Caco-2 (cell line): ENCODE results near the gene PRSS21. TPM values are rescaled to one million over a fixed set of nuclear protein-coding genes. Genes with fewer than 3 reads are reported as not detected.

Experiments used
- BruUV-seq: library from RNA; stranded (reverse); fragments of 400-500 nt; replicated peaks from 2 replicates; lab custom pipeline; 2021; lab: Mats Ljungman, UMichigan
- CTCF ChIA-PET: fragments of 300-600 bp; sonication (Branson Sonifier 250); formaldehyde crosslinking; loops from one replicate; lab custom pipeline; 2022; ENCODE audit warnings: antibody characterized with exemption; lab: Charles Lee
- POLR2A ChIA-PET: fragments of 300-600 bp; sonication (Branson Sonifier 250); formaldehyde crosslinking; loops from one replicate; lab custom pipeline; 2022; ENCODE audit warnings: antibody characterized with exemption; lab: Charles Lee
- DNase-seq, 2 experiments: peaks; one replicate each; pipeline versions ENCODE4 v3.0.0 to v3.0.0-alpha.2; 2020 to 2022
- H3K27me3 ChIP-seq: replicated peaks from 2 replicates; pipeline ENCODE4 v1.6.0; 2011; ENCODE audit warnings: low read length; ENCODE audit not compliant: control insufficient read depth, insufficient read depth
- H3K36me3 ChIP-seq: 2 replicates; pipeline ENCODE4 v1.5.1; 2011; ENCODE audit warnings: low read length; ENCODE audit not compliant: control insufficient read depth, insufficient read depth
- H3K4me1 ChIP-seq: fragments of 250-450 bp; sonication (Bioruptor Pico); 2 replicates; pipeline ENCODE4 v1.5.1; 2020; ENCODE audit warnings: mild to moderate bottlenecking
- H3K4me3 ChIP-seq: 2 replicates; pipeline ENCODE4 v1.5.1; 2011; ENCODE audit warnings: low read depth, mild to moderate bottlenecking, control low read depth, low read length
- H3K9me3 ChIP-seq: fragments of 250-450 bp; sonication (Bioruptor Pico); 2 replicates; pipeline ENCODE4 v1.5.1; 2020; ENCODE audit warnings: mild to moderate bottlenecking, moderate library complexity
- H3K27ac Mint-ChIP-seq: one replicate; pipeline ENCODE4 v1.8.0; 2022; ENCODE audit warnings: mixed read lengths; ENCODE audit not compliant: unreplicated experiment
- H3K27me3 Mint-ChIP-seq: one replicate; pipeline ENCODE4 v1.8.0; 2022; ENCODE audit warnings: mixed read lengths; ENCODE audit not compliant: insufficient read depth, unreplicated experiment
- H3K36me3 Mint-ChIP-seq: one replicate; pipeline ENCODE4 v1.8.0; 2022; ENCODE audit warnings: mild to moderate bottlenecking, mixed read lengths; ENCODE audit not compliant: insufficient read depth, unreplicated experiment
- H3K4me1 Mint-ChIP-seq: one replicate; pipeline ENCODE4 v1.8.0; 2022; ENCODE audit warnings: low read depth, mixed read lengths; ENCODE audit not compliant: unreplicated experiment
- H3K4me3 Mint-ChIP-seq: one replicate; pipeline ENCODE4 v1.8.0; 2022; ENCODE audit warnings: mild to moderate bottlenecking, moderate library complexity, mixed read lengths; ENCODE audit not compliant: unreplicated experiment
- H3K9me3 Mint-ChIP-seq: one replicate; pipeline ENCODE4 v1.8.0; 2022; ENCODE audit warnings: mixed read lengths; ENCODE audit not compliant: unreplicated experiment
- intact Hi-C: fragments of 100-400 bp; cut with micrococcal nuclease; formaldehyde crosslinking; loops from one replicate; pipeline ENCODE4 v1.10.0; 2022; ENCODE audit not compliant: unreplicated experiment
- total RNA-seq: library from RNA; stranded (reverse); gene quantifications from 2 replicates; pipeline ENCODE4 v1.2.3, GENCODE V29; 2022
- TF ChIP-seq, protein P1 (sequence below), 2 experiments: fragments of 200-600 bp in 1 of 2; IDR thresholded peaks; 1 replicate in 1 of 2; 2 replicates in 1 of 2; pipeline versions ENCODE4 v1.5.1 to v1.8.0; 2011 to 2022; ENCODE audit warnings: antibody characterized with exemption in 1 of 2, control low read depth in 1 of 2, inconsistent platforms in 1 of 2, low read depth in 1 of 2, low read length in 1 of 2, mild to moderate bottlenecking in 1 of 2, moderate library complexity in 1 of 2; ENCODE audit not compliant: insufficient read depth in 1 of 2, severe bottlenecking in 1 of 2, unreplicated experiment in 1 of 2

The PRSS21 gene
- total RNA-seq, 1 experiment from 2014 or later = not detected

DNA sequence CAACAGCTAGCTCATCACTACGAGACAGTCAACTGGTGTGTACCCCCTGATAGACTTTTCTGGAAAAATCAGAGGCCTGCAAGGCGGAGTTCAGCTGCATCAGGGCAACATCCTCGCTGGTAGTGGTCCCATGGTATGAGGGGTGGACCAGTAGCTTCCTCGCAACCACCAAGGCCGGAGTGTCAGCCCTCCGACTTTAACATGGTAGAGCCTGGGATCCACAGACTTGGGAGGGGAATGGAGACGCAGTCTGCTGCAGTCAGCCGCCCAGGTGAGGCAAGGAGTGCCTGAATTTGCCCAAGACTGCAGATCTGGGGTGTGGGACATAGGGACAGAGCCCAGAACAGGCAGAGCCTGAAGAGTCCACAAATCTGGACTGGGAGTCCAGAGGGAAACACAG is 26.5 kb downstream of the PRSS21 start:
- H3K27me3 Mint-ChIP-seq = no peaks in the 10 kb centered on the region
- intact Hi-C loops = no loop called here
- BruUV-seq = no TSS peak
- ChIA-PET CTCF (no interaction called here), POLR2A (no interaction called here)
- TF ChIP-seq, protein P1, sequence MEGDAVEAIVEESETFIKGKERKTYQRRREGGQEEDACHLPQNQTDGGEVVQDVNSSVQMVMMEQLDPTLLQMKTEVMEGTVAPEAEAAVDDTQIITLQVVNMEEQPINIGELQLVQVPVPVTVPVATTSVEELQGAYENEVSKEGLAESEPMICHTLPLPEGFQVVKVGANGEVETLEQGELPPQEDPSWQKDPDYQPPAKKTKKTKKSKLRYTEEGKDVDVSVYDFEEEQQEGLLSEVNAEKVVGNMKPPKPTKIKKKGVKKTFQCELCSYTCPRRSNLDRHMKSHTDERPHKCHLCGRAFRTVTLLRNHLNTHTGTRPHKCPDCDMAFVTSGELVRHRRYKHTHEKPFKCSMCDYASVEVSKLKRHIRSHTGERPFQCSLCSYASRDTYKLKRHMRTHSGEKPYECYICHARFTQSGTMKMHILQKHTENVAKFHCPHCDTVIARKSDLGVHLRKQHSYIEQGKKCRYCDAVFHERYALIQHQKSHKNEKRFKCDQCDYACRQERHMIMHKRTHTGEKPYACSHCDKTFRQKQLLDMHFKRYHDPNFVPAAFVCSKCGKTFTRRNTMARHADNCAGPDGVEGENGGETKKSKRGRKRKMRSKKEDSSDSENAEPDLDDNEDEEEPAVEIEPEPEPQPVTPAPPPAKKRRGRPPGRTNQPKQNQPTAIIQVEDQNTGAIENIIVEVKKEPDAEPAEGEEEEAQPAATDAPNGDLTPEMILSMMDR (IDR thresholded peaks at IDR 0.05; ENCODE audit: insufficient read depth in 1 of 2, low read depth in 1 of 2, low read length in 1 of 2, severe bottlenecking in 1 of 2, unreplicated experiment in 1 of 2) = no peak
- peaks cover 7% of the 10 kb centered on the region for H3K4me1 Mint-ChIP-seq
- peaks cover 38% of the 10 kb centered on the region for H3K4me1 ChIP-seq
- no peak overlapping the region for H3K4me3 ChIP-seq
- H3K9me3 ChIP-seq = no peaks in the 10 kb centered on the region
- no peak overlapping the region for H3K4me3 Mint-ChIP-seq
- no peaks in the 10 kb centered on the region for H3K36me3 ChIP-seq
- H3K27me3 ChIP-seq = no peaks in the 10 kb centered on the region
- peaks cover 6% of the 10 kb centered on the region for H3K36me3 Mint-ChIP-seq
- H3K9me3 Mint-ChIP-seq = no peaks in the 10 kb centered on the region
- H3K27ac Mint-ChIP-seq = no peak overlapping the region
- no peak for DNase-seq

DNA sequence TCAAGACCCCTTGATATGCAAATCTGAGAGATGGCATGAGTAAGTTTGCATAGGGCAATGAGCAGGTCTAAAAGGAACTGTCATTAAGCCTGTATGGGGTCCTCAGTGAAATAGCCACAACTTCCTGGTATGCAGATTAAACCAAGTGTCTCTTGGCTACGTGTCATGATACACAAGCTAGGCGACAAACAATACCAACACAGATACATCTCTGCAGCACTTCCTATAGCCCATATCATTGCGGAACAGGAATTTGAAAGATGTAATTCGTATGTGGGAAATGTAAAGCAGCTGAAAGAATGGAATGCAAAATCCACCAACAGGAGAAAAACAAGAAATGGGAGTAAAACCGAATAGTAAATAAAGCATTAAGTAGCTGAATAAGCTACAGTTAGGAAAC is 28.1 kb downstream of the PRSS21 start:
- TF ChIP-seq, protein P1 (IDR thresholded peaks at IDR 0.05; ENCODE audit: insufficient read depth in 1 of 2, low read depth in 1 of 2, low read length in 1 of 2, severe bottlenecking in 1 of 2, unreplicated experiment in 1 of 2) = no peak
- Histone ChIP-seq H3K4me3 (no peak overlapping the region), H3K4me1 (peaks cover 39% of the 10 kb centered on the region), H3K9me3 (no peaks in the 10 kb centered on the region), H3K27me3 (no peaks in the 10 kb centered on the region), H3K36me3 (no peaks in the 10 kb centered on the region)
- no peaks in the 10 kb centered on the region for H3K9me3 Mint-ChIP-seq
- BruUV-seq = no TSS peak
- peaks cover 18% of the 10 kb centered on the region for H3K36me3 Mint-ChIP-seq
- peaks cover 20% of the 10 kb centered on the region for H3K4me1 Mint-ChIP-seq
- ChIA-PET CTCF (interaction anchor here (1.1 kb wide), 1 partner anchor 23 kb away, joined by 5 read pairs; no protein-coding TSS in a partner anchor), POLR2A (no interaction called here)
- no peak for DNase-seq
- H3K27ac Mint-ChIP-seq = no peak overlapping the region
- no peak overlapping the region for H3K4me3 Mint-ChIP-seq
- no peaks in the 10 kb centered on the region for H3K27me3 Mint-ChIP-seq
- intact Hi-C loops = loop anchor here (5.0 kb wide), 1 partner anchor 53 kb away; no protein-coding TSS in a partner anchor

DNA sequence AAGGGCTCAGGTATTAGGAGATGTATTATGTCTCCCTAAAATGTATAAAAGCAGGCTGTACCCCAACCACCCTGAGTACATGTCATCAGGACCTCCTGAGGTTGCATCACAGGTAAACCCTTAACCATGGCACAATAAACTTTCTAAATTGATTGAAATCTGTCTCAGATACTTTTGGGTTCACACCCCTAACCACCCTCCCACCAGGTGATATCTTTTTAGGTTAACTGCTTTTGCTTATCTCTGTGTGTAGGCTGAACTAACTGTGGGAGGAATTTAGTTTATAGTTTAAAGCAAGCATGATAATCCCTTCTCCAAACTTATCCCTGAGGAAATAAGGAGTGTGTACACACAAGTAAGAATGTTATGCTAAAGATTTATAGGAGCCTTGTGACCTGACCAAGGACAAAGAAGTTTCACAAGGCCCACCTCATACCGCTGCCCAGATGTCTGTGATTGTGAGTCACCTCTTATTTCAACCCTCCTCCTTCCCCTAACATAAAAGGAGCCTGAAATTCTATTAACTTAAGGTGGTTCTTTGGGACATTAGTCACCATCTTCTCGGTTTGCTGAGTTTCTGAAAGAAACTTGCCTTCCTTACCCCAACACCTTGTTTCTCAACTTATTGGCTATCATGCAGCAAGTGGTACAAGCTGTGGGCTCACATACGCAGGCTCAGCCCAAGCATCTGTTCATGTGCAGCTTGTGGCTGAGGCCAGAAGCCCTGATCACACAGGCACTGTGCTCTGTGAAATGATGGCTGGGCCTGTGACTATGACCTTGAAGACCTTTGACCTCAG is 29.7 kb downstream of the PRSS21 start:
- BruUV-seq = no TSS peak
- Histone ChIP-seq H3K27me3 (no peaks in the 10 kb centered on the region), H3K4me3 (no peak overlapping the region), H3K36me3 (no peaks in the 10 kb centered on the region; the same call in 1 of the 2 replicates), H3K9me3 (no peaks in the 10 kb centered on the region), H3K4me1 (peaks cover 39% of the 10 kb centered on the region)
- H3K4me3 Mint-ChIP-seq = peak overlapping the region; percentile 37
- peaks cover 25% of the 10 kb centered on the region for H3K4me1 Mint-ChIP-seq
- peak; percentile 84 to 87 for DNase-seq
- intact Hi-C loops = loop anchor here (1.0 to 5.0 kb wide), 4 partner anchors 10 to 54 kb away; partner anchors contain the start of gene PRSS22
- ChIA-PET POLR2A (no interaction called here), CTCF (no interaction called here)
- H3K36me3 Mint-ChIP-seq = peaks cover 32% of the 10 kb centered on the region
- no peaks in the 10 kb centered on the region for H3K9me3 Mint-ChIP-seq
- no peaks in the 10 kb centered on the region for H3K27me3 Mint-ChIP-seq
- H3K27ac Mint-ChIP-seq = peak overlapping the region; percentile 75
- TF ChIP-seq, protein P1 (IDR thresholded peaks at IDR 0.05; ENCODE audit: insufficient read depth in 1 of 2, low read depth in 1 of 2, low read length in 1 of 2, severe bottlenecking in 1 of 2, unreplicated experiment in 1 of 2) = no peak
